A549 (cell line): ENCODE results near the gene ESYT1.

ENCODE experiments used
- BHLHE40 ChIP-seq: IDR thresholded peaks from 2 replicates; pipeline ENCODE4 v1.6.1; 2012; ENCODE audit warnings: low read depth, low read length, inconsistent platforms
- CTCF ChIP-seq: fragments of >200 bp; sonication (Bioruptor Twin); formaldehyde crosslinking; IDR thresholded peaks from 3 replicates; pipeline ENCODE4 v1.5.1; 2016
- EP300 ChIP-seq, 2 experiments: fragments of >200 bp; sonication (Bioruptor Twin); formaldehyde crosslinking; IDR thresholded peaks; 2 replicates in 1 of 2; 3 replicates in 1 of 2; pipeline ENCODE4 v1.6.1; 2016 to 2017
- KDM5A ChIP-seq: fragments of 200-600 bp; sonication (generic); IDR thresholded peaks from 2 replicates; pipeline ENCODE4 v1.6.1; 2016; ENCODE audit warnings: antibody characterized with exemption, mild to moderate bottlenecking
- MYC ChIP-seq: IDR thresholded peaks from 2 replicates; pipeline ENCODE4 v1.6.1; 2012; ENCODE audit warnings: mild to moderate bottlenecking, inconsistent platforms, low read length, improper control_type of control experiment, borderline replicate concordance
- POLR2A ChIP-seq: IDR thresholded peaks from 2 replicates; pipeline ENCODE4 v1.6.1; 2012; ENCODE audit warnings: mild to moderate bottlenecking, low read length
- RAD21 ChIP-seq, 2 experiments: fragments of >200 bp in 1 of 2; sonication (Bioruptor Twin) in 1 of 2; formaldehyde crosslinking in 1 of 2; IDR thresholded peaks in 1 of 2; conservative IDR thresholded peaks in 1 of 2; 2 replicates in 1 of 2; 3 replicates in 1 of 2; pipeline ENCODE4 v1.6.1; 2012 to 2018; ENCODE audit warnings: inconsistent platforms in 1 of 2
- RFX5 ChIP-seq: fragments of 450-650 bp; IDR thresholded peaks from 2 replicates; pipeline ENCODE4 v1.7.1; 2014; ENCODE audit warnings: antibody characterized with exemption, mild to moderate bottlenecking, moderate library complexity
- RNF2 ChIP-seq: fragments of 200-600 bp; sonication (generic); IDR thresholded peaks from 2 replicates; pipeline ENCODE4 v1.6.1; 2016; ENCODE audit warnings: low read depth, mild to moderate bottlenecking, antibody characterized with exemption, moderate library complexity, borderline replicate concordance
- ZNF302 ChIP-seq: fragments of 250-450 bp; sonication (Bioruptor Pico); IDR thresholded peaks from 2 replicates; pipeline ENCODE4 v1.9.0; 2021; ENCODE audit warnings: inconsistent platforms, mild to moderate bottlenecking, moderate library complexity

GRCh38 chr12:56189099-56189917 lies 61.2 kb downstream of the ESYT1 start, which contains the start of gene SMARCC2:
- TF ChIP-seq KDM5A (no peak; the same call in 1 of the 2 replicates), BHLHE40 (no peak), MYC (peak; percentile 64; the same call in 1 of the 2 replicates), RNF2 (no peak), CTCF (peak; percentile 99), RFX5 (no peak), EP300 (IDR thresholded peaks at IDR 0.05) (no peak), RAD21 (conservative IDR thresholded peaks at IDR 0.05 in 1 of 2, IDR thresholded peaks at IDR 0.05 in 1 of 2) (peak; percentile 39 to 41; a peak in 3 of 5 replicates), POLR2A (peak; percentile 63), ZNF302 (CRISPR knock-in tag) (no peak)
